Neural cell (in vitro differentiated cells): ENCODE results near the gene CXADR. TPM values are rescaled to one million over a fixed set of nuclear protein-coding genes. Genes with fewer than 3 reads are reported as not detected.

Experiments used
- H2AFZ ChIP-seq: fragments of 200-600, 300-800 bp; sonication (generic), shearing (Covaris generic); 2 replicates; pipeline ENCODE4 v1.6.0; 2014; ENCODE audit warnings: low read depth, mild to moderate bottlenecking, antibody characterized with exemption, low read length, moderate library complexity
- H3F3A ChIP-seq: fragments of 200-600 bp; shearing (Covaris generic); 2 replicates; pipeline ENCODE4 v1.6.1; 2016; ENCODE audit warnings: mild to moderate bottlenecking, moderate library complexity, mixed read lengths, antibody characterized with exemption, low read length; ENCODE audit not compliant: insufficient read depth, poor library complexity, severe bottlenecking
- H3K27ac ChIP-seq: fragments of 200-600, 300-800 bp; sonication (generic), shearing (Covaris generic); 2 replicates; pipeline ENCODE4 v1.5.1; 2014; ENCODE audit warnings: mild to moderate bottlenecking, low read length, moderate library complexity
- H3K27me3 ChIP-seq: fragments of 300-800, 200-600 bp; sonication (generic), shearing (Covaris generic); 2 replicates; pipeline ENCODE4 v1.6.0; 2014; ENCODE audit warnings: mild to moderate bottlenecking, low read depth, low read length, moderate library complexity; ENCODE audit not compliant: insufficient read depth
- H3K36me3 ChIP-seq: fragments of 300-800, 200-600 bp; sonication (generic), shearing (Covaris generic); 2 replicates; pipeline ENCODE4 v1.5.1; 2014; ENCODE audit warnings: mild to moderate bottlenecking, antibody characterized with exemption, low read length, moderate library complexity; ENCODE audit not compliant: insufficient read depth
- H3K4me2 ChIP-seq: fragments of 300-800, 200-600 bp; sonication (generic), shearing (Covaris generic); 2 replicates; pipeline ENCODE4 v1.6.0; 2014; ENCODE audit warnings: mild to moderate bottlenecking, low read length
- H3K4me3 ChIP-seq: fragments of 300-800, 200-600 bp; sonication (generic), shearing (Covaris generic); 2 replicates; pipeline ENCODE4 v1.5.1; 2014; ENCODE audit warnings: mild to moderate bottlenecking, low read length, moderate library complexity
- H3K79me2 ChIP-seq: fragments of 200-600 bp; shearing (Covaris generic); replicated peaks from 2 replicates; pipeline ENCODE4 v1.6.0; 2014; ENCODE audit warnings: mild to moderate bottlenecking, low read length, moderate library complexity; ENCODE audit not compliant: insufficient read depth
- H3K9ac ChIP-seq: fragments of 300-800, 200-600 bp; sonication (generic), shearing (Covaris generic); 2 replicates; pipeline ENCODE4 v1.6.1; 2016; ENCODE audit warnings: mild to moderate bottlenecking, low read length, mixed read lengths
- H3K9me2 ChIP-seq: fragments of 200-600 bp; shearing (Covaris generic); 2 replicates; pipeline ENCODE4 v1.6.1; 2016; ENCODE audit warnings: mild to moderate bottlenecking, low read length, mixed read lengths; ENCODE audit not compliant: insufficient read depth
- H3K9me3 ChIP-seq: fragments of 200-600, 300-800 bp; sonication (generic), shearing (Covaris generic); 2 replicates; pipeline ENCODE4 v1.6.1; 2016; ENCODE audit warnings: mild to moderate bottlenecking, mixed run types, low read length, moderate library complexity, mixed read lengths
- H4K20me1 ChIP-seq: fragments of 200-600 bp; shearing (Covaris generic); 2 replicates; pipeline ENCODE4 v1.6.1; 2016; ENCODE audit warnings: mild to moderate bottlenecking, mixed run types; ENCODE audit not compliant: insufficient read depth
- EP300 ChIP-seq: fragments of 450-650 bp; conservative IDR thresholded peaks from 2 replicates; pipeline ENCODE4 v1.6.1; 2014; ENCODE audit warnings: antibody characterized with exemption, mild to moderate bottlenecking, moderate library complexity; ENCODE audit not compliant: poor library complexity, severe bottlenecking
- EZH2 ChIP-seq: fragments of 200-600, 300-800 bp; shearing (Covaris generic), sonication (generic); IDR thresholded peaks from 2 replicates; pipeline ENCODE4 v1.6.1; 2014; ENCODE audit warnings: antibody characterized with exemption, low read length, borderline replicate concordance, mild to moderate bottlenecking; ENCODE audit not compliant: insufficient read depth, poor library complexity, severe bottlenecking
- MXI1 ChIP-seq: fragments of 450-650 bp; conservative IDR thresholded peaks from 2 replicates; pipeline ENCODE4 v1.6.1; 2014; ENCODE audit warnings: antibody characterized with exemption, mild to moderate bottlenecking; ENCODE audit not compliant: poor library complexity, severe bottlenecking
- POLR2AphosphoS5 ChIP-seq: IDR thresholded peaks from 2 replicates; pipeline ENCODE4 v1.6.1; 2012
- RAD21 ChIP-seq: fragments of 450-650 bp; conservative IDR thresholded peaks from 2 replicates; pipeline ENCODE4 v1.6.1; 2014; ENCODE audit warnings: antibody characterized with exemption, mild to moderate bottlenecking, moderate library complexity
- SMC3 ChIP-seq: fragments of 450-650 bp; conservative IDR thresholded peaks from 2 replicates; pipeline ENCODE4 v1.6.1; 2014; ENCODE audit warnings: antibody characterized with exemption, mild to moderate bottlenecking, moderate library complexity; ENCODE audit not compliant: poor library complexity
- TAF1 ChIP-seq: IDR thresholded peaks from 2 replicates; pipeline ENCODE4 v1.6.1; 2012; ENCODE audit warnings: low read depth
- polyA plus RNA-seq: library from polyadenylated mRNA; depleted of rRNA; stranded (reverse); fragments of >200 nt; gene quantifications from 2 replicates; pipeline ENCODE4 v1.2.3, GENCODE V29; 2014
- TF ChIP-seq, protein P1 (sequence below): IDR thresholded peaks from 2 replicates; pipeline ENCODE4 v1.6.1; 2012; ENCODE audit warnings: borderline replicate concordance
- TF ChIP-seq, protein P2 (sequence below): fragments of 450-650 bp; IDR thresholded peaks from 2 replicates; pipeline ENCODE4 v1.5.1; 2014; ENCODE audit warnings: antibody characterized with exemption, mild to moderate bottlenecking, moderate library complexity; ENCODE audit not compliant: poor library complexity, severe bottlenecking

The CXADR gene
- polyA plus RNA-seq, 1 donor from 2014 or later: 175 TPM

DNA sequence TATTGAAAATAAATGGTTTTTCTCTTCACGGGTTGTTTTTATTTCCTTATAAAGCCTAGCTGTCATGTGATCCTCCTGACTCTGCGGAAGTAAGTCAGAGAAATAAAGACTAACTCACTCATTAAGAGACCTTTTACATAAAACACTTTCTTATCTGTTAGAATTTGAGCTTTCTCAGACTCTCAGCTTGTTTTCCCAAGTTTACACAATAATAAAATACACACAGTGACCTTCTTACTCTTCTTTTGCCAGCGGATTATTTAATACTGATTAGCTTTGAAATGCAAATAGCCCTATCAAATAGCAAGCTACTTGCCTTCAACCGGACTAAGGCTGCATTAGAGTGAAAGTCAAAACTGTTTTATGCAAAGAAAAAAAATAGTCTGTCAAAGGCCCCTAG lies 45.5 kb upstream of the CXADR start:
- Histone ChIP-seq H3F3A (no peaks in the 10 kb centered on the region), H3K79me2 (no peaks in the 10 kb centered on the region), H3K9me3 (no peaks in the 10 kb centered on the region), H4K20me1 (no peaks in the 10 kb centered on the region), H3K9ac (no peak overlapping the region), H3K4me2 (no peak overlapping the region), H2AFZ (no peak overlapping the region), H3K4me3 (no peak overlapping the region), H3K36me3 (no peaks in the 10 kb centered on the region), H3K9me2 (no peaks in the 10 kb centered on the region), H3K27me3 (no peaks in the 10 kb centered on the region), H3K27ac (no peak overlapping the region)
- TF ChIP-seq, protein P1, sequence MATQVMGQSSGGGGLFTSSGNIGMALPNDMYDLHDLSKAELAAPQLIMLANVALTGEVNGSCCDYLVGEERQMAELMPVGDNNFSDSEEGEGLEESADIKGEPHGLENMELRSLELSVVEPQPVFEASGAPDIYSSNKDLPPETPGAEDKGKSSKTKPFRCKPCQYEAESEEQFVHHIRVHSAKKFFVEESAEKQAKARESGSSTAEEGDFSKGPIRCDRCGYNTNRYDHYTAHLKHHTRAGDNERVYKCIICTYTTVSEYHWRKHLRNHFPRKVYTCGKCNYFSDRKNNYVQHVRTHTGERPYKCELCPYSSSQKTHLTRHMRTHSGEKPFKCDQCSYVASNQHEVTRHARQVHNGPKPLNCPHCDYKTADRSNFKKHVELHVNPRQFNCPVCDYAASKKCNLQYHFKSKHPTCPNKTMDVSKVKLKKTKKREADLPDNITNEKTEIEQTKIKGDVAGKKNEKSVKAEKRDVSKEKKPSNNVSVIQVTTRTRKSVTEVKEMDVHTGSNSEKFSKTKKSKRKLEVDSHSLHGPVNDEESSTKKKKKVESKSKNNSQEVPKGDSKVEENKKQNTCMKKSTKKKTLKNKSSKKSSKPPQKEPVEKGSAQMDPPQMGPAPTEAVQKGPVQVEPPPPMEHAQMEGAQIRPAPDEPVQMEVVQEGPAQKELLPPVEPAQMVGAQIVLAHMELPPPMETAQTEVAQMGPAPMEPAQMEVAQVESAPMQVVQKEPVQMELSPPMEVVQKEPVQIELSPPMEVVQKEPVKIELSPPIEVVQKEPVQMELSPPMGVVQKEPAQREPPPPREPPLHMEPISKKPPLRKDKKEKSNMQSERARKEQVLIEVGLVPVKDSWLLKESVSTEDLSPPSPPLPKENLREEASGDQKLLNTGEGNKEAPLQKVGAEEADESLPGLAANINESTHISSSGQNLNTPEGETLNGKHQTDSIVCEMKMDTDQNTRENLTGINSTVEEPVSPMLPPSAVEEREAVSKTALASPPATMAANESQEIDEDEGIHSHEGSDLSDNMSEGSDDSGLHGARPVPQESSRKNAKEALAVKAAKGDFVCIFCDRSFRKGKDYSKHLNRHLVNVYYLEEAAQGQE: no peak
- TF ChIP-seq RAD21 (no peak), EZH2 (no peak), EP300 (no peak), TAF1 (no peak), POLR2AphosphoS5 (no peak), SMC3 (no peak), MXI1 (no peak)
- TF ChIP-seq, protein P2, sequence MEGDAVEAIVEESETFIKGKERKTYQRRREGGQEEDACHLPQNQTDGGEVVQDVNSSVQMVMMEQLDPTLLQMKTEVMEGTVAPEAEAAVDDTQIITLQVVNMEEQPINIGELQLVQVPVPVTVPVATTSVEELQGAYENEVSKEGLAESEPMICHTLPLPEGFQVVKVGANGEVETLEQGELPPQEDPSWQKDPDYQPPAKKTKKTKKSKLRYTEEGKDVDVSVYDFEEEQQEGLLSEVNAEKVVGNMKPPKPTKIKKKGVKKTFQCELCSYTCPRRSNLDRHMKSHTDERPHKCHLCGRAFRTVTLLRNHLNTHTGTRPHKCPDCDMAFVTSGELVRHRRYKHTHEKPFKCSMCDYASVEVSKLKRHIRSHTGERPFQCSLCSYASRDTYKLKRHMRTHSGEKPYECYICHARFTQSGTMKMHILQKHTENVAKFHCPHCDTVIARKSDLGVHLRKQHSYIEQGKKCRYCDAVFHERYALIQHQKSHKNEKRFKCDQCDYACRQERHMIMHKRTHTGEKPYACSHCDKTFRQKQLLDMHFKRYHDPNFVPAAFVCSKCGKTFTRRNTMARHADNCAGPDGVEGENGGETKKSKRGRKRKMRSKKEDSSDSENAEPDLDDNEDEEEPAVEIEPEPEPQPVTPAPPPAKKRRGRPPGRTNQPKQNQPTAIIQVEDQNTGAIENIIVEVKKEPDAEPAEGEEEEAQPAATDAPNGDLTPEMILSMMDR: no peak

DNA sequence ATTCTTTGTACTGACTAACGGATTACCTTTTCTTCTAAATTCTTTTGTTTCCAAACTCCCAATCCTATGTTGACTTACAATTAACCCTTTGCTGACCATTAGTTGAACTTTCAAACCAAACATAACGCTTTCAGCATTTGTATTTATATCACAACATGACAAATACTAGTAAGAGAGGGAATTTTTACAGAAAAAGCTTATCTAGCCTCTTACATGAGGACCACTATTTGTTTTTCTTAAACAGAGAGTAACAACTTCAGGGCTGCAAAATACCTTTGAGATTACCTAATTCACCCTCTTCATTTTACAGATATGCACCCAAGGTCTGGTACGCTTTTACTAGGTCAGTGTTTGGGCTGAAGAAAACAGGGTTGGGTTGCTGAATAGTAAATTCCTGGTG lies 45.0 kb upstream of the CXADR start:
- Histone ChIP-seq H2AFZ (no peak overlapping the region), H3K9ac (no peak overlapping the region)

More for the DNA sequence above, 45.0 kb upstream of the CXADR start:
- Histone ChIP-seq H3K27ac (no peak overlapping the region), H3K27me3 (no peaks in the 10 kb centered on the region), H3K79me2 (no peaks in the 10 kb centered on the region), H3K36me3 (no peaks in the 10 kb centered on the region), H3F3A (no peaks in the 10 kb centered on the region), H3K4me3 (no peak overlapping the region), H4K20me1 (no peaks in the 10 kb centered on the region), H3K4me2 (no peak overlapping the region), H3K9me2 (no peaks in the 10 kb centered on the region), H3K9me3 (no peaks in the 10 kb centered on the region)
- TF ChIP-seq RAD21: no peak
- no peak for TF ChIP-seq EZH2
- TF ChIP-seq EP300: no peak
- TF ChIP-seq, protein P1: no peak
